GM19023 (cell line): ENCODE results near the gene ENAH.

Experiments used
- ATAC-seq: cut with Tn5 transposase; IDR thresholded peaks from one replicate; pipeline ENCODE4 v1.9.1; 2021; ENCODE audit warnings: mild to moderate bottlenecking, moderate library complexity; ENCODE audit not compliant: unreplicated experiment

ENAH gene

GRCh38 chr1:225462714-225463574 lies 190.0 kb downstream of the ENAH start:
- no peak for ATAC-seq

- ATAC-seq = no peak
These were observed 190.6 kb downstream of the ENAH start for GRCh38 chr1:225462429-225462713.

GRCh38 chr1:225461533-225462428 lies 191.1 kb downstream of the ENAH start:
- ATAC-seq = no peak

GRCh38 chr1:225460737-225461532 lies 192.0 kb downstream of the ENAH start:
- no peak for ATAC-seq

GRCh38 chr1:225460021-225460736 lies 192.7 kb downstream of the ENAH start:
- no peak for ATAC-seq

- ATAC-seq = no peak
These were observed 194.7 kb downstream of the ENAH start for GRCh38 chr1:225458222-225458631.

- ATAC-seq = no peak
These were observed 198.2 kb downstream of the ENAH start for GRCh38 chr1:225454733-225455132.

- ATAC-seq = no peak
These were observed 198.9 kb downstream of the ENAH start for GRCh38 chr1:225453797-225454648.

GRCh38 chr1:225451840-225452515 lies 200.9 kb downstream of the ENAH start:
- no peak for ATAC-seq

GRCh38 chr1:225451340-225451739 lies 201.6 kb downstream of the ENAH start:
- no peak for ATAC-seq

GRCh38 chr1:225450491-225451191 lies 202.3 kb downstream of the ENAH start:
- ATAC-seq = no peak

GRCh38 chr1:225449774-225450173 lies 203.1 kb downstream of the ENAH start:
- ATAC-seq = no peak

GRCh38 chr1:225449261-225449660 lies 203.7 kb downstream of the ENAH start:
- no peak for ATAC-seq

GRCh38 chr1:225448146-225448805 lies 204.6 kb downstream of the ENAH start:
- ATAC-seq = no peak

- no peak for ATAC-seq
These were observed 205.3 kb downstream of the ENAH start for GRCh38 chr1:225447650-225448089.

- no peak for ATAC-seq
These were observed 205.8 kb downstream of the ENAH start for GRCh38 chr1:225446981-225447615.

GRCh38 chr1:225446595-225446960 lies 206.3 kb downstream of the ENAH start:
- no peak for ATAC-seq
